HG02610 (cell line): ENCODE data around the gene NCOA4.
"Not testable (repeated sequence)": the region's sequence is repeated elsewhere in the genome, so short reads cannot be mapped to it uniquely, and the experiment has no call there.

Source experiments
- ATAC-seq: cut with Tn5 transposase; IDR thresholded peaks from one replicate; pipeline ENCODE4 v1.9.1; 2021; ENCODE audit warnings: mild to moderate bottlenecking, moderate library complexity; ENCODE audit not compliant: unreplicated experiment

NCOA4 gene

DNA sequence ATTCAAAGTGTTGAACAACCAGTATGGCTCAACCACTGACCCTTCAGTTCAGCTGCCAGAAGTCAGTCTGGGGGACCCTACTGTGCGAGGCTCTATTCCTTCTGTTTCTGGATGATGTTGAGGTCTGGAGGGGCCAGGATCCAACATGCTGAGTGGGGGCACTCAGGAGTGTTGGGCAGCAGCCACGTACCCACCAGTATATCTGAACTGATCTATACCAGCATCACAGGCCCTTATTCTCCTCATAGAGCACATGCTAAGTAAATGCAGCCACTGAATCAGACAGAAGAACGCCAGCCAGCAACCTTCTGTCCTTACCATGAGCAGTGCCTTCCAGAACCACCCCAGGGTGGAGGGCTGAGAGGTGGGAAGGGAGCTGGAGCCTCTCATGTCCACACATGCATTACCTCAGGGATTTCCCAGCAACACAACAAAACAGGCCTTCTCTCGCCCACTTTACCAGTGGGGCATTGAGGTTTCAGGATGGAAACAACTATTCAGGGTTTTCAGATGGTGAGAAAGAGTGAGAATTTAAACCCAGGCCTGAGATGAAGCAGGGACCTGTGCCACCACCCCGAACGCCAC lies 22.5 kb upstream of the NCOA4 start:
- ATAC-seq: no peak

DNA sequence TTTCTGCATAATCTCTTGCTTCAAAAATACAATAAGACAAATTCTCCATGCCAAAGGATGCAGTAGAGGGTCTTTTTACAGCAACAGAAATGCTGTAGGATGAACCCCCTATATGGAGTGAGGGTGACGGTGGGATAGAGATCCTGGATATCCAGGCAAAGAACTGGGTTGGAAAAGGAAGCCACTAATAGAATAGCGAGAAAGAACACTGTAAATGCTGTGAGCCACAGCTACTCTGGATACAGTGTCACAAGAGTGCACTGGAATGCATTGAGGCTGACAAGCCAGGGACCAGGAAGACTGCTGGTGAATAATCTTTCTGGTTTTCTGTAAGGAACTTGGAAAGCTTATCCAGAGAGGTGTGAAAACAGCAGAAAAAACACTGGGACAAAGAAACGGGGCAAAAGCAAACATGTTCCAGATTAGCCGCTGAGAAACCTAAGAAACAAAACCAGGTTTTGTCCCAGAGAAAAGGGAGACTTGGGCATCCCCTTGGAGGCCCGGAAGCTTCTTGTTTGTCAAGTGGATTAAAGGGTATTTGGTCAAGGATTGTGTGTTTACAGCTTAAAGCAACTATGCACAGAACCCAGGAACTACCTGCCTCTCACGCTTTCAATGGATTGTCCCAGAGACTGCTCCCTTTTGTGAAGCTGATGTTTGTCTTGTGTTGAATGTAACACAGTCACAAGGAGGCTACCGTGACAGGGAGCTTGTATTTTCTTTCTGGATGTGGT lies 21.8 kb upstream of the NCOA4 start:
- no peak for ATAC-seq

DNA sequence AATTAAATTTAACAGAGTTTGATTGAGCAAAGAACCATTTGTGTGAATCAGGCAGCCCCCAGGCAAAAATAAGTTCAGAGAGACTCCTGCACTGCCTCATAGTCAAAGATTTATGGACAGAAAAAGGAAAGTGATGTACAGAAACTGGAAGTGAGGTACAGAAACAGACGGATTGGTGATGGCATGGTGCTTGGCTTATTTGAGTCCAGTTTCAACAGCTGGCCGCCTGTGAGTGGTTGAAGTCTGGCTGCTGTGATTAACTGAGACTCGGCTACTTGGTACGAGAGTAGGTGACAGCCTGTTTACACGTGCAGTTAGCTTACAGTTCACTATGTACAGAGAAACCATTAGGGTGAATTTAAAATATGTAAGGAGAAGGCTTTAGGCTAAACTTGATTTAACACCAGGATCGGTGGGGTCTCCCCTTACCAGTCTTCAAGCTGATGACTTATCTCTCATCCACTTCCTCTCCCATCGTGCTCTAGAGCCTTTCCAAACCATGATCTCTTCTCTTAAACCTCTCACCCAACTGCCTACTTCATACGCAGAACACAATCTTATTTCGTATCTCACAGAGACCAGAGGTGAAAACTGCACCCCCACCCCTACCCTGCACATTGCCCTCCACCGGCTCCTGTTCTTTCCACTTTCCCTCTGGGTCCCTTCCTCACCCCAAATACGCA lies 20.7 kb upstream of the NCOA4 start:
- ATAC-seq: no peak

DNA sequence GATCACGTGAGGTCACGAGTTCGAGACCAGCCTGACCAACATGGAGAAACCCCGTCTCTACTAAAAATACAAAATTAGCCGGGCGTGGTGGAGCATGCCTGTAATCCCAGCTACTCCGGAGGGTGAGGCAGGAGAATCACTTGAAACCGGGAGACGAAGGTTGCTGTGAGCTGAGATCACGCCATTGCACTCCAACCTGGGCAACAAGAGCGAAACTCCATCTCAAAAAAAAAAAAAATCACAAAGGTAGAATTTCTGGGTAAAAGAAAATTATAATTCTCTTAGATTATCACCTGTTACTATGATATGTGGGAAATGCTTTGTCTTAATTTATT lies 19.0 kb upstream of the NCOA4 start:
- ATAC-seq: not testable (repeated sequence)

DNA sequence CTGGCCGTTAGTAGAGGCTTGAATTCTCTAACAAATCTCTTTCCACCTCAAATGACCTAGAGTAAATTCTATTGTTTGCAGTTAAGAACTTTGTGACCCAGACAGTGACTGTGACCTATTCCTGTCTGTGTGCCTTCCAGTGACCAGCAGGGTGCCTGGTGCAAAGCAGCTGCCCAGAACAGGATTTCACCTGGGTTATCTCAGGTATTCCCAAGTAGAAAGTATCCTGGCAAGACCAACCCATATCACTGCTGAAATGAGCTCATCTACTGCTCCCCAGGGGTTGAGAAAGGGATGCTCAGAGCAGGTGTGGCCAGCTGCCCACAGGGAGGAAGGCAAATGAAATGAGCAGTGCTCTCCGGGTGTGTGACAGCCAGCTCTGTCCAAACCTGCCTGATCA lies 17.7 kb upstream of the NCOA4 start:
- ATAC-seq: no peak

DNA sequence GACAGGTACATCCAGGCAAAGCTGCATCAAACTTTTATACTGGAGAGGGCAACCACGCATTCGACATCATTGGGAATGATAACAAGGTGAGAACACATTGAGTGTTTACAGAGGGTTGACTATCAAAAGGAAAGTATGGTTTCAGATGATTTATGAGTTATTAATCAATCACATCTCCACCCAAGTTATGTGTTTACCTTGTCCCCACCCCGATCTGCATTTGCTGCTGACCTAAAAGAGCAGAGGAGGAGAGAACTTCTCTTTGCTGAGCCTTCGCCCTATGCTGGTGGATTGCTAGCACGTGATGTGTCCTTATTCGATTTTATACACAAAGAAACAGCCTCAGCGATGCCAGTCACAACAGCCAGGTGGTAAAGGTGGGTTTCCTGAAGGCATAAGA lies 15.8 kb upstream of the NCOA4 start, which contains the start of gene MSMB:
Gene MSMB (minus strand): TSS at position 9 of the 400 bp plus-strand sequence. CDS start 32 bp downstream, outside the sequence.
- ATAC-seq: no peak

DNA sequence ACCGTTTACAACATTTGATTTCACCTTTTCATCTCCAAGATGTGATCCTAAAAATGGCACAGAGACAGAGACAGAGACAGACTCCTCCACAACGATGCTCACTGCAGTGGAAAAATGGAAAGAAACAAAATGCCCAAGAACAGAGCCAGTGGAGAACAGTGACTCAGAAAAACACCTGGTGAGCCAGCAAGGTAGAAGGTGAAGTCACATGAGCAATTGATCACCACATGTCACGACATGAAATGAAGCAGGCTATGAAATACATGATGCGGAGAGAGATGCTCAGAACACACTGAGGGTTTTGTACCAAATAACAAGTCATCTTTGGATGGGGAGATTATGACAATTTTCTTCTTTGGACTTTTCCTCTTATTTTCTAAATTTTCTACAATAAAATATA lies 12.1 kb upstream of the NCOA4 start:
- ATAC-seq: no peak

DNA sequence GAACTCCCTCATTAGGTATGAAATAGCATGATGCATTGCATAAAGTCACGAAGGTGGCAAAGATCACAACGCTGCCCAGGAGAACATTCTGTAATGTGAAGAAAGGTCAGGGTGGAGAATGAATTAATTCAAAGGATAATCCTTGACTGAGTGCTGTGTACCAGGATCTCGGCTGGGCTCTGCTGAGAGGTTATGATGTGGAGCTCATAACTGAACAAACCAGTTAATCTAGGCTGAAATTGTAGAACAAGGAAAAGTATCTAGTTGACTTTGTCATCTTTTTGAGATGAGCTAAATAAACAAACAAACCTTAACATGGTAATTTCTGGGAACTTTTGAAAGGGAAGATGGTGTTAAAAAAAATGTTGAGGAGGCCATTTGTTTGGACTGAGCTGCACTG lies 9.6 kb upstream of the NCOA4 start:
- ATAC-seq: no peak

DNA sequence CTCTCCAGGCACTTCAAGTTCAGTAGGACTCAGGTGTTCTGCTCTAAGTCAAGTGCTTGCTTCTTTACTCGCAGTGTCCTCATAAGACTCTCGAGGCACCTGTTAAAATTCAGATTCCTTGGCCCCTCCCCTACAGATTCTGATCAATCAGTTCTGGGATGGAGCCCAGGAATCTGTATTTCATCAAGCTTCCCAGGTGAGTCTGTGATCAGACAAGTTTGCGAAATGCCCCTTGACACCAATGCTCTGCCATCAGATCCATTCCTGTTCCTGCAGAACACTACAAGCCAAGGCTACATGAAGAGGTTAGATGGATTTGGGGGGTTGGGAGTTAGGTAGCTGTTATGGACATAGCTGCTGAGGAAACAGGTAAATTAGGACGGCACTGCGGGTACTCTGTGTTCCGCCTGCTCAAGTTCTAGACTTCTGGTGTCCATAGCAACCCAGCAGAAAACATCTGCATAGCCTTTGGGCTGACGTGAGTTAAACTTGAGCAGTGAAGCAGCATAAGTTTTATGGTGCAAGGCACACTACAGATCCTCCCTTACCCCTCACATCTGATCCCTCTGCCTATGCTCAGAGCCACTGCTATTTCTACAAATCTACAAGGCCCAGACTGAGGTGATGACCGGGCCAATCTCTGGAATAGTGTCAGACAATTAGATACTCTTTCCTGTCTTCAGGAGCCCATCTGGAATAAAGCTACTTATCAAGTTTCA lies 6.8 kb upstream of the NCOA4 start:
- no peak for ATAC-seq

DNA sequence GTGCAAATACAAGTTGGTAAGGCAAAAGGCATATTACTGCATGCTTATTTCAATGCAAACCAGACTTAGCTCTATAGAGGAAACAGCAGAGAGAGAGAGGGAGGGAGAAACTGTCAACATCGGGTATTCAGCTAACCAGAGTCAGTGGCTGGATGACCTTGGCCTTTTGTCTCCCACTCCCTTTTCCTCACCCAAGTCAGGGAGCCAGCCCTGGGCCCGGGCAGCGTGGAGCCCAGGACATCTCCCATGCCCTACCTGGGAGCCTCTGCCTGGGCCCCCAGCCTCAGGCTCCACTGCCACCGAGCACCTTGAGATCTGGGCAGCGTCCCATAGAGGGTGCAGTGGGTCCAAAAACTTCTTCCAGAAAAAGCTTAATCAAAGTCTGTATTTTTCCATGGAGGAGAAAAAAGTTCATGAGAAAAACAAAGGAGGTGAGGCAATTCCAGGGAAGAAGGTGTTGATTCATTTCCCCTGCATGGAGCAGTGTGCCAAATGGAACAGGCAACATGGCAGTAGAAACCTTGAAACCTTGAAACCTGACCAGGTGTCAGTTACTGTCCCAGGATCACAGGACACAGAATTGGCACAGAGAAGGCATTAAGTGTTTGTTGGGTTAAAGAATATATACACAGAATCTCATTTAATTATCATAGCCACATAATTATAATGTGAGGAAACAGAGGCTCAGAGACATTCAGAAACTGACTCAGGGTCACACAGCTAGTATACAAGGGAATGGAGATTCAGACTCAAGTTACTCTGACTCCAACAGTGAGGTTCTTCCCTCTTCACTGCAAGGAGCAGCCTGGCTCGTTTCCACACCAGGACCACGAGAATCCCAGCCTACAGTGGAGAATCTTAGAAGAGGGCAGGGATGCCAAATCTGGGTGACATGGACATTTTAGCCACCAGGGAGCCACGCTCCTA lies 5.8 kb upstream of the NCOA4 start:
- no peak for ATAC-seq

DNA sequence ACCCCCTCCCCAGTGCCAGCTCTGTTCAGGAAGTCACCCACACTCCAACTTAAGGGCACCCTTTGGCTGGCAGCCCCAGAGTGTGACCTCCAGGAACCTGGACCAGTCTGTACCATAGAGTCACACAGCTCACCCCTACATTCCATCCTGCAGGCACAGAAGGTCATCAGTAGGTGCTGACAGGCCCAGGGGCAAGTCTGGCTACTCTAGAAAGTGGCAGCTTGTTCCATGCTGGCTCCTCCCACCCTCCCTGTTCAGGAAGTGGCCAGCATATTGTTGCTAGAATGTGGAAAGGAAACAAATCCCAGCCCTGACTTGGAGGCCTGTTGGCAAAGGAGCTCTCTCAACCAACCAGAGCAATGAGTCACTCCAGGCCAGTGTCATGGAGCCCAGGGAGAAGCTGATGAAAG lies 3.2 kb upstream of the NCOA4 start:
- ATAC-seq: no peak

DNA sequence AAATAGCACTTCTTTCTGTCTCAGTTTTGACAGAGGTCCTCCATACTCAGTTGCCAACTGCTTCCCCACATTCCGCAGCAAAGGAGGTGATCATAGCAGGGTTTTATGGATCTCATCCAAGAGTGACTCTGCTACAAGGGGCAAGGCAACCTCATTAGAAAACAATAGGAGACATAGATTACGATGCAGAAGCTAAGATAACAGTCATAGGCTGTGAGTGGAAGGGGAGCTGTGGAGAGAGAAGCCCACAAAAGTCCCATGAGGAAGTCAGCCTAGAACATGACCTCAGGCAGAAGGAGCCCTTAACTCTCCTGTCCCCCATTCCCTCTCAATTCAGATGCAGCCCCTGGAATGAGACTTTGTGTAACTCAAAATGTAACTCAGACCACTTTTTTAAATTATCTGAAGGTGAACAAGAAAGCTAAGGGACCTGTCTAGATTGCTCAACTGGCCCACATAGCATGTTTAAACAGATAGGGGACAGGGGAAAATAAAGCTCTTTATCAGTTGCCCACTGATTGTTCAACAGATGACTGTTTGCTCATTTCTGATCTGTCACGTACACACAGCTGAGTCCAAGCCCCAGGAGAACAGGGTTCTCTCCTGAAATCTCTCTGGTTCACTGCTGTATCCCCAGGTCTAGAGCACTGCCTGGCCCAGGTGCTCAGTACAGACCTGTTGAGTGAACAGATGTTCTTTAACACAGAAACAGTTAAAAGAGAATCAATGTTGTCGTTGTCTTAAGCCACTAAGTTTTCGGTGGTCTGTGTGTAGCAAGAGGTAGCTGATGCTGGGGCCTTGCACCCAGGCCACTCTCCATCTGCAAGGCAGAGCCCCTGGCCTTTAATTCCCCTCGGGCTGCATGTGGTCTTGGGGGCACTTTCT lies 1.5 kb upstream of the NCOA4 start:
- ATAC-seq: no peak

DNA sequence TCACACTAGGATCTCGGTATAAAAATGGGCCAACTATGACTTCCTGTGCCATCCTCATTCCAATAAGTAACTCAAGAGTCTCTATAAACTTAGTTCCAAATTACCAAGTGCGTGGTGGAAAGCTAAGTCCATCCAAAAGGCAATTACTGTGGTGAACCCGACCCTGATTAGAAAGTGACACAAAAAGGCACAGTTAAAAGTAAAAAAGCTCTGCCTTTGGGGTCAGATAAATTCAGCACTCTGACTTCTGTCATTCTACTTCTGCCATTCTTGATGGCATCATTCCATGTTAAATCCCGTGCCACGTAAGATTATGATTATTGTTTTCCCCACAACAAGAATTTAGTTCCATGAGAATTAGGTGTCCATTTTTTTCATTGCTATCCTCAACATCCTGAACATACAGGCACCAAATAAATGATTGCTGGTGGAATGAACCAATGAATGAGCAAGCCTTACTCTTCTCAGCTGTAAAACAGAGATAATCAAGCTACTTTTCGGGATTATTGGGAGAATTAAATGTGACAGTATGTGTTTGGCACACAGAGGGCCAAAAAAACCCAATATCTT lies 877 bp downstream of the NCOA4 start:
- ATAC-seq: no peak

DNA sequence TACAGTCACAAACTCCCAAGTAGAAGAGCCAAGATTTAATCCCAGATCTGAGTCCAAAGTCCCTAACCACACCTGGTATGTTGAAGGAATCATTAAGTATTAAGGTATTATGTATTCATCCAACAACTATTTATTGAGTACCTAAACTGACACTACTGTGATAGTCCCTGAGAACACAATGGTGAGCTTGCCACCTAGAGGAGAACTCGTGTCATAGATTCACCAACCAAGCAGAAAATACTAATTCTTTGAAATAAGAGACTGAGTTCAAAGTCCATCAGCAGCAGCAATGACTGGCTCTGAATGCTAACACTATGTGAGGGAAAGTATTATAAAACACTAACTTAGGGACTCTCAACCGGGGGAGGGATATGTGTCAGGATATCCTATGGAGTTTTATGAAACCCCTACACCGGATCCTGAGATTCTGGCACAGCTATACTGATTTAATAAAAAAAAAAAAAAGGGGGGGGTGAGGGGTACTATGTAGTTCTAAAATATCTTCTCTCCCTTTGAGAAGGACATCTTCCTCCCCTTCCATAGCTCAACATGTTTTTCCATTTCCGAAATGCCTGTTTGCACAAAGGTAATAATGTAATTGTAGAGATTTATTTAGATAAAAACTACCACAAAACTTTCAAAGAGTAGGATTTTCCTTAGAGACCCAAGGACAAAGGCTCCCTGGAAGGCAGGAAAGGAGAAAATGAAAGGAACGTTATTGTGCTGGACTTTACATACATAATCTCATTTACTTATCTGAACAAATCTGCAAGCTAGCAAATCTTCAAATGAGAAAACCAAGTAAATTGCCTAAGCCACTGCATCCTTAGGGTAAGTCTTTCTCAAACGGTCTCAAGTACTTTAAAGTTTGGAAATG lies 1.6 kb downstream of the NCOA4 start:
- ATAC-seq: peak; percentile 39

DNA sequence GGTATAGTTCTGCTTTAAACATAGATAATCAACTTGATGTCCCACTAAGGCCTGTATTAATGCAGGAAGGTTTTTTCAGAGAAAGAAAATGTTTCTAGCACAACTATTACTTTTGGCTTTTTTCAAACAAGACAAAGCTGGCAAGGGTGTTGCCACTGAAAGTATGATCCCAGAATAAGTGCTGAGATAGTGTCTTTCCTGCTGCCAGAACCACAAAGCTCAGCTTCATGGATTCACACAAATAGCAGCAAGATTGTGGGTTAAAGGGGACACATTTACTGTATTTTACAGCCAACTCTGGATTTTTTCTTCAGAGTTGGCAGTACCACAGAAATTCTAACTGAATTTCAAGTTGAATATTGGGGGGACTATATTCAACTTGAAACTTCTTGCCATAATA lies 4.3 kb downstream of the NCOA4 start:
- no peak for ATAC-seq

DNA sequence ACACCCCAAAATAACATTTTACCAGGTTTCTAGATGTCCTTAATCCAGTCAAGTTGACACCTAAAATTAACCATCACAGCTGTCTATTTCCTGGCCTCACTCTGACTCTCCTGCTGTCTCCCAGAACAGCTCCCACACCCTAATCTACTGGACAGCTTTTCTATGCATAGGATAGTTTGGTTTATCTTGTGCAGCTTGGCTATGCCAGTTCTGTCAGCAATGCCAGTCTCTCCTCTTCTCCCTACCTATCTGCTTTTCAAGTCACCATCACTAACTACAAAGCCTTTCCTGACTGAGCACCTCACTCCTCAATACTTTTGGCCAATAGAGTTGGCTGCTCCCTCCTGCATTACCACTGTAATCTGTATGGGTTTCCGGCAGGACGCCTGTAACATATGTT lies 5.0 kb downstream of the NCOA4 start:
- ATAC-seq: no peak

DNA sequence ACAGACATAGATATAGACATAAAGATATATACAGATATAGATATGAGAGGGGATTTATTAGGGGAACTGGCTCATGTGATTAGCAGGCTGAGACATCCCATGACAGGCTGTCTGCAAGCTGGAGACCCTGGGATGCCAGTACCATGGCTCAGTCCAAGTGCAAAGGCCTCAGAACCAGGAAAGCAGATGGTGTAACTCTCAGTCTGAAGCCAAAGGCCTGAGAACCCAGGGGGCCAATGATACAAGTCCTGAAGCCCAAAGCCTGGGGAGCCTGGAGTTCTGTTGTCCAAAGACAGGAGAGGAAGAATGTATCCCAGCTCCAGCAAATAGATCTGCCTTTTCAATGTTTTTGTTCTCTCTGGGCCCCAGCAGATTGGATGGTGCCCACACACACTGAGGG lies 5.5 kb downstream of the NCOA4 start:
- no peak for ATAC-seq

DNA sequence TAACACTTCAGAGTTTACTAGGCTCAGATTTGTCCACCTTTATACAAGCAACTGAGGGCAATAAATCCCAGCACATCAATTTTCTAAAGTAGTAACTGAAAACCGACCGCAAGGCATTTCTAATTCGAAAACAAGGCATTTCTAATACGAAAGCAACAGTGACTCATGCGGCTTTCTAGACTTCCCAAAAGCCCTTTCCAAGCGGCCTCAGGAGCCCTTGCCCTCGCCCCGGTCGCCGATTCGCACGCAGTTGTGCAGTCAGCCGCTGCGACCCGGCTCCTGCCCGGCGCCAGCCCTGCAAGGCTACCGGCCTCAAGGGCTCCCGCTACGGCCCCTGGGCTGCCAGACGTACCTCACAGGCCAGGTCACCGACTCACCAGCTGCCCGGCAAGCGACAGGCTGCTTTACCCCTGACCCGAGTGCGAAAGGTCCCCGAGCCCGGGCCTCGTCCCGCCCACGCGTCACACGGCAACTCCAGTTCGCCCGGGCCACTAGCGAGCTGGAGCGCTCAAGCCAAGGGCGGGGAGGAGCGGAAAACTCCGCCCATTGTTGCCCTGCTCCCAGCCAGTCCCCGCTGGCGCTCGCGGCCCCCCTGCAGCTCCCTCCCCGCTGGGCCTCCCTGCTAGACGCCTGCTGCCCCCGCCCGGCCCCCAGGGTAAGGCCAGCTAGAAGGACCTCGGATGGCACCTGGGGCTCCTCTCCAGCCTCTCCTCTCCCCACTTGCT lies 7.3 kb downstream of the NCOA4 start:
- ATAC-seq: peak; percentile 92
